CD4-positive, alpha-beta T cell treated with Interleukin-21 for 1 hour (primary cell): ENCODE results near the gene ATMIN.

Experiments
- DNase-seq: peaks from one replicate; pipeline ENCODE4 v3.0.0-alpha.2; 2020

The ATMIN gene

GRCh38 chr16:81035398-81035974 lies at the start of gene ATMIN:
ATMIN (plus strand) TSS chr16:81035842; CDS start chr16:81035871, 29 bp downstream.
- DNase-seq, result peak; percentile 90

GRCh38 chr16:80986557-80986956 lies 49.1 kb upstream of the ATMIN start:
- no peak for DNase-seq

- DNase-seq, result no peak
Measured at GRCh38 chr16:80988756-80989155, 46.9 kb upstream of the ATMIN start.

- DNase-seq, result no peak
Measured at GRCh38 chr16:80989801-80990200, 45.8 kb upstream of the ATMIN start.

- no peak for DNase-seq
Measured at GRCh38 chr16:80990577-80990976, 45.1 kb upstream of the ATMIN start.

- DNase-seq, result no peak
Measured at GRCh38 chr16:80990978-80991377, 44.7 kb upstream of the ATMIN start.

- DNase-seq, result no peak
Measured at GRCh38 chr16:80991792-80992430, 43.7 kb upstream of the ATMIN start.

- DNase-seq, result no peak
Measured at GRCh38 chr16:80992676-80993293, 42.9 kb upstream of the ATMIN start.

GRCh38 chr16:80993307-80993706 lies 42.3 kb upstream of the ATMIN start:
- DNase-seq, result no peak

- DNase-seq, result no peak
Measured at GRCh38 chr16:80993834-80994233, 41.8 kb upstream of the ATMIN start.

GRCh38 chr16:80994451-80994850 lies 41.2 kb upstream of the ATMIN start:
- no peak for DNase-seq

GRCh38 chr16:80996688-80997138 lies 38.9 kb upstream of the ATMIN start:
- DNase-seq, result no peak

- peak; percentile 25 for DNase-seq
Measured at GRCh38 chr16:80997139-80997798, 38.4 kb upstream of the ATMIN start.

GRCh38 chr16:80997964-80998620 lies 37.5 kb upstream of the ATMIN start:
- no peak for DNase-seq

GRCh38 chr16:81000873-81001272 lies 34.8 kb upstream of the ATMIN start:
- DNase-seq, result no peak

GRCh38 chr16:81001330-81001729 lies 34.3 kb upstream of the ATMIN start:
- no peak for DNase-seq

- DNase-seq, result no peak
Measured at GRCh38 chr16:81003064-81003463, 32.6 kb upstream of the ATMIN start.

GRCh38 chr16:81003610-81004460 lies 31.8 kb upstream of the ATMIN start:
- peak; percentile 24 for DNase-seq

- DNase-seq, result peak; percentile 81
Measured at GRCh38 chr16:81004646-81005353, 30.8 kb upstream of the ATMIN start.

GRCh38 chr16:81005610-81006161 lies 30.0 kb upstream of the ATMIN start:
- DNase-seq, result peak; percentile 9

- peak; percentile 75 for DNase-seq
Measured at GRCh38 chr16:81006211-81006812, 29.3 kb upstream of the ATMIN start.
